HG03571 (cell line): ENCODE data around the gene SCAI.
"Not testable (repeated sequence)": the region's sequence is repeated elsewhere in the genome, so short reads cannot be mapped to it uniquely, and the experiment has no call there.

Experiments
- ATAC-seq: cut with Tn5 transposase; IDR thresholded peaks from one replicate; pipeline ENCODE4 v1.9.1; 2021; ENCODE audit not compliant: unreplicated experiment

SCAI gene

GRCh38 chr9:125150349-125151245, 7.3 kb upstream of the SCAI start:
- ATAC-seq, result no peak

- ATAC-seq, result no peak
Observed at GRCh38 chr9:125147401-125147951, 4.1 kb upstream of the SCAI start.

- no peak for ATAC-seq
Observed at GRCh38 chr9:125146247-125146646, 2.9 kb upstream of the SCAI start.

GRCh38 chr9:125145425-125145824, 2.1 kb upstream of the SCAI start:
- no peak for ATAC-seq

- peak; percentile 23 for ATAC-seq
Observed at GRCh38 chr9:125142560-125143376, 560 bp downstream of the SCAI start.

GRCh38 chr9:125141751-125142150, 1.6 kb downstream of the SCAI start:
- no peak for ATAC-seq

- no peak for ATAC-seq
Observed at GRCh38 chr9:125141251-125141650, 2.1 kb downstream of the SCAI start.

- no peak for ATAC-seq
Observed at GRCh38 chr9:125140576-125140975, 2.8 kb downstream of the SCAI start.

- ATAC-seq, result no peak
Observed at GRCh38 chr9:125137200-125137599, 6.1 kb downstream of the SCAI start.

- no peak for ATAC-seq
Observed at GRCh38 chr9:125134976-125135375, 8.4 kb downstream of the SCAI start.

- ATAC-seq, result no peak
Observed at GRCh38 chr9:125133403-125134329, 9.7 kb downstream of the SCAI start.

- ATAC-seq, result no peak
Observed at GRCh38 chr9:125131778-125132177, 11.6 kb downstream of the SCAI start.

- ATAC-seq, result peak; percentile 86
Observed at GRCh38 chr9:125126019-125126746, 17.1 kb downstream of the SCAI start.

GRCh38 chr9:125125523-125125922, 17.8 kb downstream of the SCAI start:
- ATAC-seq, result no peak

GRCh38 chr9:125121146-125121545, 22.2 kb downstream of the SCAI start:
- no peak for ATAC-seq

- ATAC-seq, result no peak
Observed at GRCh38 chr9:125119643-125120286, 23.6 kb downstream of the SCAI start.

GRCh38 chr9:125118696-125119095, 24.6 kb downstream of the SCAI start:
- not testable (repeated sequence) for ATAC-seq

GRCh38 chr9:125114503-125114902, 28.8 kb downstream of the SCAI start:
- not testable (repeated sequence) for ATAC-seq

GRCh38 chr9:125110464-125110863, 32.9 kb downstream of the SCAI start:
- no peak for ATAC-seq
